Thyroid gland (tissue), 4 donors: ENCODE data around the gene NOP9. TPM values are rescaled to one million over a fixed set of nuclear protein-coding genes. Genes with fewer than 3 reads are reported as not detected.

Experiments used
- DNase-seq, 2 donors: peaks; one replicate each; pipeline ENCODE4 v3.0.0-alpha.2; 2019
- H3K27ac ChIP-seq, 3 donors: fragments of 200-600 bp; sonication (generic); 1 replicate in 2 of 3; 2 replicates in 1 of 3; pipeline ENCODE4 v1.5.1; 2016 to 2019; ENCODE audit warnings: mild to moderate bottlenecking in 1 of 3, moderate library complexity in 1 of 3
- H3K27me3 ChIP-seq: fragments of 200-600 bp; sonication (generic); one replicate; pipeline ENCODE4 v1.5.1; 2019
- H3K36me3 ChIP-seq, 2 donors: fragments of 200-600 bp; sonication (generic); one replicate each; pipeline ENCODE4 v1.5.1; 2016 to 2019
- H3K4me1 ChIP-seq, 2 donors: fragments of 200-600 bp; sonication (generic); one replicate each; pipeline ENCODE4 v1.5.1; 2017 to 2019
- H3K4me3 ChIP-seq, 3 donors: fragments of 200-600 bp; sonication (generic); replicated peaks in 1 of 3; 1 replicate in 2 of 3; 2 replicates in 1 of 3; pipeline ENCODE4 v1.5.1; 2016; ENCODE audit warnings: mild to moderate bottlenecking in 1 of 3
- H3K9me3 ChIP-seq: fragments of 200-600 bp; sonication (generic); one replicate; pipeline ENCODE4 v1.5.1; 2017
- POLR2A ChIP-seq, 2 donors: fragments of 450-650 bp; IDR thresholded peaks; one replicate each; pipeline ENCODE4 v1.6.1; 2017; ENCODE audit warnings: antibody characterized with exemption in 2 of 2, mild to moderate bottlenecking in 2 of 2, moderate library complexity in 1 of 2
- WGBS, 2 donors: methylation state at CpG; one replicate each; pipeline ENCODE4 v1.1.5; 2017; 5-methylcytosine and 5-hydroxymethylcytosine counted together
- intact Hi-C: fragments of 100-400 bp; cut with DNase I; formaldehyde crosslinking; loops from one replicate; pipeline ENCODE4 v1.15.1; 2023
- total RNA-seq, 4 donors: library from RNA; depleted of rRNA; stranded (reverse); fragments of >200 nt; gene quantifications; one replicate each; pipeline ENCODE4 v1.2.3, GENCODE V29; 2016
- TF ChIP-seq, protein P1 (sequence below), 6 experiments: fragments of 200-600 bp in 3 of 6; fragments of 450-650 bp in 3 of 6; sonication (generic) in 3 of 6; IDR thresholded peaks; one replicate each; pipeline ENCODE4 v1.5.1; 2016 to 2019; ENCODE audit warnings: antibody characterized with exemption in 6 of 6, mild to moderate bottlenecking in 2 of 6, inconsistent platforms in 1 of 6, moderate library complexity in 1 of 6

Gene NOP9
- total RNA-seq, 4 donors from 2014 or later = 16.4 to 22.3 (median 20.7) TPM

DNA sequence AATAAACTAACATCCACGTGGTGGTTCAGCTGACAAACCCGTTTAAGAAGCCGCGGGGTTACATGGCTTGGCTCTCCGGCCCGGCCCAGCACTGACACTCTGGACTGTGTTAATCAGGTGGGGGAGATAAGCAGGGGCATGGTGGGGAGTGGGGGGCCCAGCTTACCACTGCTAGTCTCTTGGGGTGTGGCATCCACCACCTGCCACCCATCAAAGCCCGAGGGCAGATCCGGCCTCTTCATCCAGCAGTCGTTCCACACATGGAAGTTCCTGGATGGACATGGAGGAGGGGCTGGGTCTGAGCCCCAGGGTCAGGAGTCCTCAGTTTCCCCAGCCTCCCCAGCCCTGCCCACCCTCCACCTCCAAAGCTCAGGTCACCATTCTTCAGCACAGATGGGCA, 41.5 kb upstream of the NOP9 start:
- H3K27me3 ChIP-seq = no peaks in the 10 kb centered on the region
- no peaks in the 10 kb centered on the region for H3K36me3 ChIP-seq
- no peak for DNase-seq
- H3K4me1 ChIP-seq = peaks cover 15 to 16% of the 10 kb centered on the region in 2 donors
- WGBS, 2 donors = 89 to 90% methylated on average over 9 of the region's 9 CpGs
- intact Hi-C loops = no loop called here
- no peak overlapping the region for H3K4me3 ChIP-seq
- H3K9me3 ChIP-seq = no peaks in the 10 kb centered on the region
- no peak overlapping the region for H3K27ac ChIP-seq
- TF ChIP-seq, protein P1, sequence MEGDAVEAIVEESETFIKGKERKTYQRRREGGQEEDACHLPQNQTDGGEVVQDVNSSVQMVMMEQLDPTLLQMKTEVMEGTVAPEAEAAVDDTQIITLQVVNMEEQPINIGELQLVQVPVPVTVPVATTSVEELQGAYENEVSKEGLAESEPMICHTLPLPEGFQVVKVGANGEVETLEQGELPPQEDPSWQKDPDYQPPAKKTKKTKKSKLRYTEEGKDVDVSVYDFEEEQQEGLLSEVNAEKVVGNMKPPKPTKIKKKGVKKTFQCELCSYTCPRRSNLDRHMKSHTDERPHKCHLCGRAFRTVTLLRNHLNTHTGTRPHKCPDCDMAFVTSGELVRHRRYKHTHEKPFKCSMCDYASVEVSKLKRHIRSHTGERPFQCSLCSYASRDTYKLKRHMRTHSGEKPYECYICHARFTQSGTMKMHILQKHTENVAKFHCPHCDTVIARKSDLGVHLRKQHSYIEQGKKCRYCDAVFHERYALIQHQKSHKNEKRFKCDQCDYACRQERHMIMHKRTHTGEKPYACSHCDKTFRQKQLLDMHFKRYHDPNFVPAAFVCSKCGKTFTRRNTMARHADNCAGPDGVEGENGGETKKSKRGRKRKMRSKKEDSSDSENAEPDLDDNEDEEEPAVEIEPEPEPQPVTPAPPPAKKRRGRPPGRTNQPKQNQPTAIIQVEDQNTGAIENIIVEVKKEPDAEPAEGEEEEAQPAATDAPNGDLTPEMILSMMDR (IDR thresholded peaks at IDR 0.05) = no peak
- no peak for TF ChIP-seq POLR2A (IDR thresholded peaks at IDR 0.05)

DNA sequence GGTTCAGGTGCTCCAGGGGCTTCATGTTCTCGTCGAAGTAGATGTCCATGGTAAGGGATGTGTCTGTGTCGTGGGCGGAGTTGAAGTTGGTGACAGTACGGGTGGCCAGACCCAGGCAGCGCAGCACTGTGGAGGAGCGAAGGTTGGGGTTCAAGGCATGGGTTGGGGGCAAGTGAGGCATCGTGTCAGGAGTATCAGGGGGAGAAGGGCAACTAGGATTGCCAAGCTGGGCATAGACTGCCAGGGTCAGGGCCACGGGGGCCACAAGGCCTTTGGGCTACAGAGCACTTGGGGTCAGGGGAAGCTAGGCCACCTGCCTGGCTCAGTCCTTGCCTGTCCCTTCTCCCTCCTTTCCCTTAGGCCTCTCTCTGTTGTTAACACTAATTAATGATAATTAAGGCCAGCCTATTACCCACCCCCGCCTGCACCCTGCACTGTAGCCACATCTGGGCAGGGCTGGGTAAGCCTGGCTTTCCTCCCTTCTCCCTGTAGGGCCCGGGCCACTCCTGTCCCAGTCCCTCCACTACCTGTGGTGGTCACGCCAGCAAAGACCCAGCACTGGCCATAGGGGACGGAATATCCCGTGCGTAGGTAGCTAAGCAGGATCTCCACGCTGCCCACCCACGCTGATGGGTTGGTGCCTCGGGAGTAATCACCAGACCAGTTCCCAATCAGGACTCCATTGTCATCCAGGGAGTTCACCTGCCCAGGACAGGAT, 40.9 kb upstream of the NOP9 start:
- intact Hi-C loops = no loop called here
- Histone ChIP-seq H3K4me3 (no peak overlapping the region), H3K27me3 (no peaks in the 10 kb centered on the region), H3K27ac (peak overlapping the region in 1 of 3 donors; percentile 56), H3K36me3 (no peaks in the 10 kb centered on the region), H3K4me1 (peaks cover 15 to 16% of the 10 kb centered on the region in 2 donors), H3K9me3 (no peaks in the 10 kb centered on the region)
- TF ChIP-seq POLR2A (IDR thresholded peaks at IDR 0.05) = no peak
- TF ChIP-seq, protein P1 (IDR thresholded peaks at IDR 0.05) = no peak
- 90 to 95% methylated on average over 17 to 18 of the region's 18 CpGs for WGBS, 2 donors
- no peak for DNase-seq

DNA sequence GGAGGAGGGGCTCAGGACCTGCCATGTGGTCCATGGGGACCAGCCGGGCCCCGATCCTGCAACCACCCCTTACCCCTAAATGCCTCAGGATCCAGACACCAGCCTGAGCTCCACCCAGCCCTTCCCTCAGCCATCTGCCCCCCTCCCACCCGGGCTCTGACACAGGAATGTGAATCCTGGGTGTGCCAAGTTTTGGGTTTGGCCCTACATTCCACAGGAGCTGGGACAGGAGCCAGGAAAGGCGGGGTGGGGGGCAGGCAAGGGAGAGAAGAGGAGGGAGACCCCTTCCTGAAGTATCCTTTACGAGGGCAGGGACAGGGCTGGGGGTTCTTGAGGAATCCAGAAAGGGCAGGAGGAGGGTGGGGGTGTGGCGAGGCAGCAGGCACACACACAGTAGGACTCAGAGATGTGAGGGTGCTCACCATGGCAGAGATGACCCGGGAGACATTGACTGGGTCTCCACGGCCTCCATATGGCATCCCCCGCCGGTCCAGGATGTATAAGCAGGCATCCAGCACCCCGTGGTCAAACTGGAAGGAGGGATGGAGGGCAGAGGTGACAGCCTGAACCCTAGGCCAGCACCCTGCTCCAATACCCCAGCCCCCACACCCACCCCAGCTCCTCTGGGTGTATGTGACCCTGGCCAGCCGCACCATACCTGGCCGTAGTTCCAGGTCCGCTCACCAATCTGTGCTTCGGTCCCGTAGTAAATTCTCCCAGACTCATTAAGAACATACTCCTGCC, 40.2 kb upstream of the NOP9 start:
- intact Hi-C loops = no loop called here
- DNase-seq = peak; percentile 79 to 85
- H3K27ac ChIP-seq = peak overlapping the region; percentile 45 to 56 (median 49)
- H3K36me3 ChIP-seq = no peaks in the 10 kb centered on the region
- H3K9me3 ChIP-seq = no peaks in the 10 kb centered on the region
- no peak for TF ChIP-seq POLR2A (IDR thresholded peaks at IDR 0.05)
- TF ChIP-seq, protein P1 (IDR thresholded peaks at IDR 0.05) = no peak
- no peaks in the 10 kb centered on the region for H3K27me3 ChIP-seq
- peaks cover 15 to 16% of the 10 kb centered on the region in 2 donors for H3K4me1 ChIP-seq
- 68 to 75% methylated on average over 10 to 15 of the region's 16 CpGs for WGBS, 2 donors
- H3K4me3 ChIP-seq = no peak overlapping the region

DNA sequence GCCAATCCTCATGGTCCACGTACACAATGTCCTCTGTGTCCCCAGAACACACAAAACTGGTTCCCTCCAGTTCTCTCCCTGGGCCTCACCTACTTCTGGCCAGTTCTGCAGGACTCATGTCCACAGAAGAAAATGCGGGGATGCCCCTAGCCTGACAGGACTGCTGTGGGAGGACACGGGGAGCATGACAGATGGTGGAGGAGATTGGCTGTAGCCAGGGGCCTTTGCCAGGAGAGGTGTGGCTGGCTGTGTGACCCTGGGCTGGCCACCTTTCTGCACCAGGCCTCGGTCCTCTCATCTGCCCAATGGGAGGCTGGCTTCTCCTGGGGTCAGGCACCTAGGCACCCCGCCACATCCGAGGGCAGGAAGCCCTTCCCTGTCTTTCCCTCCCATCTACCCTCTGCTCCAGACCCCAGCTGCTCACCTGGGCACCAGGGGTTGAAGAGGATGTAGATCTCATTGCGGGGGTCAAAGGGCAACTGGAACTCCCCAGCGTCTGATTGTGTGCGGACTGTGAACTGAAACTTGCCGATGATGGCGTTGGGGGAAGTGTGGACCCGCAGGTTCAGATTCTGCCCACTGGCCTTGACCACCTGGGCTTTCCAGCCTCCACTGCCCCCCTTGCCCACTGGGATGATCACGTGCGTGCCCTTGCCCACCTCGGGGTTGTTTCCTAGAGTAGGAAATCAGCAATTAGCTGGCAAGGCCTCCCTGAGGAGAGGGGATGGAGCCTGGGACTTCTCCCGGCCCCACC, 39.4 kb upstream of the NOP9 start:
- Histone ChIP-seq H3K36me3 (no peaks in the 10 kb centered on the region), H3K4me3 (no peak overlapping the region), H3K9me3 (no peaks in the 10 kb centered on the region), H3K4me1 (peaks cover 15 to 16% of the 10 kb centered on the region in 2 donors), H3K27me3 (no peaks in the 10 kb centered on the region), H3K27ac (peak overlapping the region in 2 of 3 donors; percentile 45 to 56)
- WGBS, 2 donors = 87 to 93% methylated on average over 15 to 16 of the region's 16 CpGs
- TF ChIP-seq POLR2A (IDR thresholded peaks at IDR 0.05) = no peak
- TF ChIP-seq, protein P1 (IDR thresholded peaks at IDR 0.05) = no peak
- intact Hi-C loops = no loop called here
- DNase-seq = peak; percentile 41 to 61
